H1 (cell line): ENCODE measurements around the gene ACAD9. TPM values are rescaled to one million over a fixed set of nuclear protein-coding genes. Genes with fewer than 3 reads are reported as not detected.

Experiments
- NANOG ChIP-seq: IDR thresholded peaks from 2 replicates; pipeline ENCODE4 v1.6.1; 2011; ENCODE audit warnings: low read length, low read depth, mild to moderate bottlenecking, inconsistent platforms; ENCODE audit not compliant: insufficient read depth, poor library complexity, severe bottlenecking
- polyA plus RNA-seq, 7 experiments: library from polyadenylated mRNA; depleted of rRNA in 3 of 7; stranded (reverse) in 5 of 7; unstranded in 2 of 7; fragments of >200 nt in 5 of 7; fragments of 200-250 nt in 2 of 7; gene quantifications; 1 replicate in 5 of 7; 2 replicates in 1 of 7; 4 replicates in 1 of 7; pipeline versions ENCODE4 v1.2.1 to v1.2.3, GENCODE V29; 2011 to 2013; ENCODE audit warnings: missing spikeins in 2 of 7, mixed read lengths in 2 of 7
- total RNA-seq: library from RNA; stranded (reverse); fragmentation: NEBNext Ultra II Directional; extraction: Animal tissue kit (Norgen Biotek cat#: 25700); gene quantifications from 2 replicates; pipeline ENCODE4 v1.2.1, GENCODE V29; 2021

ACAD9 gene
- total and polyA plus RNA-seq, 2 of the 8 experiments (the other 6 are each of a cell fraction or from before 2014, with no cell fraction given): 27.5 to 28.9 TPM

DNA sequence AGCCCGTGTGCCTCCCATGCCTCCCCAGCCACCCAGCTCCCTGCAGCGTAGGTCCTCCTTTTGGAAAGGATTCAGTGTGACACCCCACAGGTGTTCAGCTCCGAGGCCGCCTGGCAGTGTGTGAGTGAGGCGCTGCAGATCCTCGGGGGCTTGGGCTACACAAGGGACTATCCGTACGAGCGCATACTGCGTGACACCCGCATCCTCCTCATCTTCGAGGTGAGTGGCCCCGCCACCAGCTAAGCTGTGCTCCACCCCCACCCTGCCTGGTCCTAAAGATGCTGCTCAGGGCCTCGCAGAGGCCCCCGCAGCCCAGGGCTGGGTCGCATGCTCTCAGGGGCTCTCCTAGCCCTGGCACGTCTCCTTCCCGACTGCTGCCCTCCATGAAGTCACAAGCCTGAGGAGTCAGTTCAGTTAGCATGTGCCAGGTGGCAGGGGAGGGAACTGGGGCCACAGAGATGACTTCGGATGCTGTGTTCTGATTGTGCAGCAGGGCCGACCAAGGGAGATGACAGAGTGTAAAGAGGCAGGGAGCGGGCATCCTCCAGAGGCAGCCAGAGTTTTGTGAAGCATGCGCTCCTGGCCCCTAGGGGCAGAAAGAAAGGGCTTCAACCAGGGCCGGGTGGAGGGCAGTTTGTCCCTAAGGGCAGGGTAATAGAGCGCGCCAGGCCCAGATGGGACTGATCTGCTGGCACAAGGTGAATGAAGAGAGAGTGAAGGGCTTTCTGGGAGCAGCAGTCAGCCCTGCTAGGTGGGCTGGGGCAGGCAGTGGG is 26.8 kb downstream of the ACAD9 start (continued):
- no peak for TF ChIP-seq NANOG
